ENCODE measurements around the gene RNU4-1. TPM values are rescaled to one million over a fixed set of nuclear protein-coding genes. Genes with fewer than 3 reads are reported as not detected.

RNU4-1 gene
- total RNA-seq, 1 experiment from 2014 or later, result 1,565 TPM

DNA sequence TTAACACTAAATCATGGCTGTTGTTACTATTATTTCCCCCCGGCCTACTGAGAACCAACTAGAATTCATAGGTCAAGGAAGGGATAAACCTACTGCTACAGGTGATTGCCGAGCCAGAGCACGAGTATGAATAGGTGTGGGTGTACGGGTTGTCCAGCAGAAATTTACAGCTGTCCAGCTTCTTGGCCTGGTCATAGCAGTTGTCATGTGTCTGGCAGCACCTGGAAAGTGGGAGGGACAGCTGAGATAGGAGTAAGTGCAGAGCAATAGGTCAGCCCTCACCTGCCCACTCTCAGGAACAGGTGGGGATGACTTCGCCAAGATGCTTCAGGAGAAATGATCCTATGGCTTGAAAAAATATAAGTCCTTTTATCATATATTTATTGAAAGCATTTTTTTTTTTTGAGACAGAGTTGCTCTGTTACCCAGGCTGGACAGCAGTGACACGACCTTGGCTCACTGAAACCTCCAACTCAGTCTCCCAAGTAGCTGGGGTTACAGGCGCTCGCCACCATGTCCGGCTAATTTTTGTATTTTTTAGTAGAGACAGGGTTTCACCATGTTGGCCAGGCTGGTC lies 31.9 kb upstream of the RNU4-1 start:
- ChIA-PET CTCF (interaction anchor here (0.7 kb wide), 1 partner anchor 57 kb away, joined by 4 read pairs; no protein-coding TSS in a partner anchor), POLR2A (no interaction called here)
- Histone ChIP-seq H3K4me1 (ENCODE audit: control insufficient read depth, insufficient read depth, low read length) (0 out of 2 replicates have a peak, but pooled peaks cover 4% of the 10 kb centered on the region), H3K36me3 (ENCODE audit: control insufficient read depth, insufficient read depth, low read length) (no peaks in the 10 kb centered on the region), H3K9me3 (ENCODE audit: control insufficient read depth, insufficient read depth, low read depth, low read length) (no peaks in the 10 kb centered on the region), H3K4me3 (ENCODE audit: low read depth in 2 of 2, low read length in 2 of 2) (no peak overlapping the region), H3K27me3 (ENCODE audit: control insufficient read depth, insufficient read depth, low read length) (no peaks in the 10 kb centered on the region), H3K27ac (ENCODE audit: low read length) (no peak overlapping the region)
- in situ Hi-C loops (cut with HindIII; ENCODE audit: low pct_unique_long_range_greater_than_20kb, low sequenced_read_pairs), result no loop called here
- TF ChIP-seq POLR2AphosphoS5 (IDR thresholded peaks at IDR 0.05; ENCODE audit: low read depth, low read length) (no peak), SIN3A (IDR thresholded peaks at IDR 0.05; ENCODE audit: borderline replicate concordance, insufficient read depth, low read depth, low read length) (no peak), REST (IDR thresholded peaks at IDR 0.05; ENCODE audit: insufficient read depth in 1 of 2, low read depth in 2 of 2, low read length in 1 of 2) (no peak), TCF7L2 (IDR thresholded peaks at IDR 0.05; ENCODE audit: low read depth, low read length) (no peak)
- TF ChIP-seq, protein P1, sequence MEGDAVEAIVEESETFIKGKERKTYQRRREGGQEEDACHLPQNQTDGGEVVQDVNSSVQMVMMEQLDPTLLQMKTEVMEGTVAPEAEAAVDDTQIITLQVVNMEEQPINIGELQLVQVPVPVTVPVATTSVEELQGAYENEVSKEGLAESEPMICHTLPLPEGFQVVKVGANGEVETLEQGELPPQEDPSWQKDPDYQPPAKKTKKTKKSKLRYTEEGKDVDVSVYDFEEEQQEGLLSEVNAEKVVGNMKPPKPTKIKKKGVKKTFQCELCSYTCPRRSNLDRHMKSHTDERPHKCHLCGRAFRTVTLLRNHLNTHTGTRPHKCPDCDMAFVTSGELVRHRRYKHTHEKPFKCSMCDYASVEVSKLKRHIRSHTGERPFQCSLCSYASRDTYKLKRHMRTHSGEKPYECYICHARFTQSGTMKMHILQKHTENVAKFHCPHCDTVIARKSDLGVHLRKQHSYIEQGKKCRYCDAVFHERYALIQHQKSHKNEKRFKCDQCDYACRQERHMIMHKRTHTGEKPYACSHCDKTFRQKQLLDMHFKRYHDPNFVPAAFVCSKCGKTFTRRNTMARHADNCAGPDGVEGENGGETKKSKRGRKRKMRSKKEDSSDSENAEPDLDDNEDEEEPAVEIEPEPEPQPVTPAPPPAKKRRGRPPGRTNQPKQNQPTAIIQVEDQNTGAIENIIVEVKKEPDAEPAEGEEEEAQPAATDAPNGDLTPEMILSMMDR (IDR thresholded peaks at IDR 0.05), result no peak
- BruUV-seq (replicated peaks), result no TSS peak
- DNase-seq (ENCODE audit: low read depth, low spot score) (no peak), ATAC-seq (no peak; the same call in 1 of the 2 replicates)
- intact Hi-C loops (cut with micrococcal nuclease; ENCODE audit: unreplicated experiment), result loop anchor here (1.0 kb wide), 1 partner anchor 109 kb away; no protein-coding TSS in a partner anchor

- BruUV-seq (replicated peaks), result no TSS peak
- H3K9me3 ChIP-seq (ENCODE audit: control insufficient read depth, insufficient read depth, low read depth, low read length), result no peaks in the 10 kb centered on the region
- no peaks in the 10 kb centered on the region for H3K27me3 ChIP-seq (ENCODE audit: control insufficient read depth, insufficient read depth, low read length)
- CTCF ChIA-PET, result interaction anchor here (1.1 kb wide), 1 partner anchor 11 kb away, joined by 3 read pairs; no protein-coding TSS in a partner anchor
- H3K36me3 ChIP-seq (ENCODE audit: control insufficient read depth, insufficient read depth, low read length), result no peaks in the 10 kb centered on the region
- H3K27ac ChIP-seq (ENCODE audit: low read length), result no peak overlapping the region
- 0 out of 2 replicates have a peak, but pooled peaks cover 4% of the 10 kb centered on the region for H3K4me1 ChIP-seq (ENCODE audit: control insufficient read depth, insufficient read depth, low read length)
- H3K4me3 ChIP-seq (ENCODE audit: low read depth in 2 of 2, low read length in 2 of 2), result no peak overlapping the region
- no peak for DNase-seq (ENCODE audit: low read depth, low spot score)
- ATAC-seq, result no peak
- no peak for TF ChIP-seq POLR2AphosphoS5 (IDR thresholded peaks at IDR 0.05; ENCODE audit: low read depth, low read length)
- TF ChIP-seq TCF7L2 (IDR thresholded peaks at IDR 0.05; ENCODE audit: low read depth, low read length), result no peak
- TF ChIP-seq SIN3A (IDR thresholded peaks at IDR 0.05; ENCODE audit: borderline replicate concordance, insufficient read depth, low read depth, low read length), result no peak
- TF ChIP-seq REST (IDR thresholded peaks at IDR 0.05; ENCODE audit: insufficient read depth in 1 of 2, low read depth in 2 of 2, low read length in 1 of 2), result no peak
- TF ChIP-seq, protein P1 (IDR thresholded peaks at IDR 0.05), result no peak
- intact Hi-C loops (cut with micrococcal nuclease; ENCODE audit: unreplicated experiment) (no loop called here), in situ Hi-C loops (cut with HindIII; ENCODE audit: low pct_unique_long_range_greater_than_20kb, low sequenced_read_pairs) (no loop called here)
- POLR2A ChIA-PET, result interaction anchor here (0.7 kb wide), 1 partner anchor 12 kb away, joined by 4 read pairs; no protein-coding TSS in a partner anchor
Measured at GRCh38 chr12:120323772-120324171, 30.7 kb upstream of the RNU4-1 start.

All from Panc1 (cell line).